ENCODE data around the gene WDR44. TPM values are rescaled to one million over a fixed set of nuclear protein-coding genes. Genes with fewer than 3 reads are reported as not detected.
A peak's percentile ranks its signal among the peaks of the same experiment; 100 is the strongest.
"Not testable (repeated sequence)": the region's sequence is repeated elsewhere in the genome, so short reads cannot be mapped to it uniquely, and the experiment has no call there.

Gene WDR44
- total RNA-seq, 1 donor from 2014 or later, result 19.9 TPM

GRCh38 chrX:118360429-118361125 lies 14.7 kb downstream of the WDR44 start:
- DNase-seq (ENCODE audit: low read depth), result peak; percentile 87

DNA sequence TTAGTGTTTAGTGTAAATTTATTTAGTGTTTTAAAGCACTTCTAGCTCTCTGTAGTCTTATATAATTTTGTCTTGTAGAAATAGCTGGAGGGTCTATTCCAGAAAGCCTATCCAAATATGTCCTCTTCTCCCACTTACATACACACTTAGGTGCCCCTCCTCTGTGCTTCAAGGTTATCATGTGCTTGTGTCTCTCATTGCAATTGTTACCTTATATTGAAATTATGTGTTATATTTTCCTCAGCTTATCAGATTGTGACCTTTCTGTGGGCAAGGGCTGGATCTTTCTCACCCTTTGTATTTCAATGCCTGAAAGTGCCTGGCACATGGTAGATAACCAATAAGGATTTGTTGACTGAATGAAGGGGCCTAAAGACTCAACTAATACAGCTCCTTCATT lies 18.4 kb downstream of the WDR44 start:
- DNase-seq (ENCODE audit: low read depth), result no peak

DNA sequence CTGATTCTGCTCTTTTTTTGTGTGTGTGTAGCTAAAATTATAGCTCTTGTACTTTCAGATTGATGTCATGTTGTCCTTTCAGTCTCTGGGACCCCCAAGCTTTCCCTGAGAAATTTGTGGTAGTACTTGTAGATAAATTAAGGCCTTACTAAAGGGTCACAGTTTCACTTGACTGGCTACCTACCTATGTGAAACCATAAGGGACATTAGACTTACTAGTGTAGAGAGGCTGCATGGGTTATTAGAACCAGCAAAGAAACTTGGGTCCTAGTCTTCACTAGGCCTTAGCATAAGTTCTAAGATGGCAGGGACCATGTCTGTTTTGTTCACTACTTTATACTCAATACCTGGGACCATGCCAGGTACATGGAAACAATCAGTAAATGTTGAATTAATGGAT lies 21.4 kb downstream of the WDR44 start:
- no peak for DNase-seq (ENCODE audit: low read depth)

- no peak for DNase-seq (ENCODE audit: low read depth)
Measured at GRCh38 chrX:118368398-118368797, 22.5 kb downstream of the WDR44 start.

GRCh38 chrX:118370921-118371624 lies 25.2 kb downstream of the WDR44 start:
- DNase-seq (ENCODE audit: low read depth), result no peak

- peak; percentile 37 for DNase-seq (ENCODE audit: low read depth)
Measured at GRCh38 chrX:118373538-118373937, 27.6 kb downstream of the WDR44 start.

GRCh38 chrX:118383120-118383519 lies 37.2 kb downstream of the WDR44 start:
- peak; percentile 63 for DNase-seq (ENCODE audit: low read depth)

DNA sequence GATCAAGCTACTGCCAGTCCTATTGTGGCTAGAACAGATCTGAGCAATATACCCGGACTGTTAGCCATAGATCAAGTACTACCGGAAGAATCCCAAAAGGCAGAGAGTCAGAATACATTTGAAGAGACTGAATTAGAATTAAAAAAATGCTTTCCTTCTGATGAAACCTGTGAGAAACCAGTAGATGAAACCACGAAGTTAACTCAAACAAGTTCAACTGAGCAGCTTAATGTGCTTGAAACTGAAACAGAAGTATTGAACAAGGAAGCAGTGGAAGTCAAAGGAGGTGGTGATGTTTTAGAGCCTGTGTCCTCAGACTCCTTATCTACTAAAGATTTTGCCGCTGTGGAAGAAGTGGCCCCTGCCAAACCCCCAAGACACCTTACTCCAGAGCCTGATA lies 46.8 kb downstream of the WDR44 start:
- peak; percentile 9 for DNase-seq (ENCODE audit: low read depth)

GRCh38 chrX:118396113-118396512 lies 50.2 kb downstream of the WDR44 start:
- no peak for DNase-seq (ENCODE audit: low read depth)

DNA sequence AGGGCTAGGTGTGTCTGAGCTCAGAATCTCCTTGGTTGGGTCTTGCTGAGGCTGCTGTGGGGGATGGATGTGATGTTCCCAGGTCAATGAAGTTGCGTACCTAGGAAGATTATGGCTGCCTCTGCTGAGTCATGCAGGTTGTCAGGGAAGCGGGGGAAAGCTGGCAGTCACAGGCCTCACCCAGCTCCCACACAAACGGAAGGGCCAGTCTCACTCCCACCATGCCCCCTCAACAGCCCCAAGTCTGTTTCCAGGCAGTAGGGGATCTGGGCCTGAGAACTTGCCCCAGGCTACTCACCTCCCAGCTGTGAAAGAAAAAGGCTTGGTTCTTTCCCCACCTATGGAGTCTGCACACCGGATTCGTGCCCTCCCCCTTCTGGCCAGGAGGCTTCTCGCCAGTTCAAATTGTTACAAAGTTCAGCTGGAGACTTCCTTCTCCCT lies 72.9 kb downstream of the WDR44 start:
- no peak for DNase-seq (ENCODE audit: low read depth)

DNA sequence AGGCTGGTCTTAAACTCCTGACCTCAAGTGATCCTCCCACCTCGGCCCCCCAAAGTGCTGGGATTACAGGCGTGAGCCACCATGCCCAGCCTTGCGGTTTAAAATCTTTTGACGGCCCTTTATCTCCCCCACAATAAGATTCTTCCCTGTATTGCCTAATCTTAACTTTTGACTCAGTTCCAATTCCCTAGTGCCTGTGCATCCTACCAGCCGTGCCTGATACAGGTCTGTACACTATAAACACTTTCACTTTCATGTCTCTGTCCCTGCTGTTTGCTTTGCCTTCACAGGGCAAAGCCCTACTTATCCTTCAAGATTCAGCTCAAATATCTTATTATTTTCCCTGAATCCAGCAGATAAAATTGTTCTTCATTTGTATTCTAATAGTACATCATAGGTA lies 74.6 kb downstream of the WDR44 start:
- DNase-seq (ENCODE audit: low read depth), result peak; percentile 56

- no peak for DNase-seq (ENCODE audit: low read depth)
Measured at GRCh38 chrX:118423558-118423957, 77.7 kb downstream of the WDR44 start.

GRCh38 chrX:118432799-118433198 lies 86.9 kb downstream of the WDR44 start:
- DNase-seq (ENCODE audit: low read depth), result no peak

DNA sequence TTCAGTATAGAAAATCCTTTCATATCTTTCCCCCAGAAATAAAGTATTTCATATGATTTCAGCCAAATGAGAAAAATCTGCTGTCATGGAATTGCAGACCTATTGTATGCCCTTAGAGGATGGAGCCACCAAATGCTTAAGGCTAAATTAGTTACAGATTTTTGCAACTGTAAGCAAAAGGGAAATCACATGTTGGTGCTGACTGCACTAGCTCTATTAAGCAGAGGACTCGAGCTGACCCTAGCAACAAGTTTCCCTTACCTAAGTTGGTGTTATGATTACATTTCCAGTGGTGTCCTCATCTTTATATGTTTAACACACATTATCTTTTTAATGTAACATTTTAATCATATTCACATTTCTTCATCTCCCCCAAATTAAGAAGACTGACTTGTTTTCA lies 91.4 kb downstream of the WDR44 start:
- peak; percentile 7 for DNase-seq (ENCODE audit: low read depth)

GRCh38 chrX:118448273-118448783 lies 102.4 kb downstream of the WDR44 start:
- no peak for DNase-seq (ENCODE audit: low read depth)

- DNase-seq (ENCODE audit: low read depth), result no peak
Measured at GRCh38 chrX:118455013-118455412, 109.1 kb downstream of the WDR44 start.

DNA sequence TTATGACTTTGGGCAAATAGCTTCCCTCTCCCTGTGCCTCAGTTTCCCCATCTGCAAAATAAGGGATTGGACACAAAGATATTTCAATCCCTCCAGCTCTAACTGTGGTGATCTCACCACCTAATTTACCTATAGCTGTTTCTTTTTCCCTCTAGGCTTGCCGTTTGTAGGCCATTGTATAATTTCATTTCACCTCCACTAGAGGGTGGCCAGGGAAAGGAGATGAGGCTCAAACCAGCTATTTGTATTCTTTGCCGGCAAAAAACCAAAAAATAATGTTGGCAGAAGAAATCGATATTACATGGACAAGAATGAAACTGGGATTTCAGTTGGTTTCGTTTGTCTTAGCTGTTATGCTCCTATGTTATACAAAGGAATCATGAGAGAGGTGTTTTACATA lies 113.6 kb downstream of the WDR44 start:
- DNase-seq (ENCODE audit: low read depth), result peak; percentile 29

- DNase-seq (ENCODE audit: low read depth), result no peak
Measured at GRCh38 chrX:118464501-118464900, 118.6 kb downstream of the WDR44 start.

GRCh38 chrX:118468122-118468521 lies 122.2 kb downstream of the WDR44 start:
- DNase-seq (ENCODE audit: low read depth), result no peak

DNA sequence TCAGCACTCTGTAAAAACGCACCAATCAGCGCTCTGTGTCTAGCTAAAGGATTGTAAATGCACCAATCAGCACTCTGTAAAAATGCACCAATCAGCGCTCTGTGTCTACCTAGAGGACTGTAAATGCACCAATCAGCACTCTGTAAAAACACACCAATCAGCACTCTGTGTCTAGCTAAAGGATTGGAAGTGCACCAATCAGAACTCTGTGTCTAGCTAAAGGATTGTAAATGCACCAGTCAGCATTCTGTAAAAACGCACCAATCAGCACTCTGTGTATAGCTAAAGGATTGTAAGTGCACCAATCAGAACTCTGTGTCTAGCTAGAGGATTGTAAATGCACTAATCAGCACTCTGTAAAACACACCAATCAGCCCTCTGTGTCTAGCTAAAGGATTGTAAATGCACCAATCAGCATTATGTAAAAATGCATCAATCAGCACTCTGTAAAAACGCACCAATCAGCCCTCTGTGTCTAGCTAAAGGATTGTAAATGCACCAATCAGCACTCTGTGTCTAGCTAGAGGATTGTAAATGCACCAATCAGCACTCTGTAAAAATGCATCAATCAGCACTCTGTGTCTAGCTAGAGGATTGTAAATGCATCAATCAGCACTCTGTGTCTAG lies 124.9 kb downstream of the WDR44 start:
- not testable (repeated sequence) for DNase-seq (ENCODE audit: low read depth)

DNA sequence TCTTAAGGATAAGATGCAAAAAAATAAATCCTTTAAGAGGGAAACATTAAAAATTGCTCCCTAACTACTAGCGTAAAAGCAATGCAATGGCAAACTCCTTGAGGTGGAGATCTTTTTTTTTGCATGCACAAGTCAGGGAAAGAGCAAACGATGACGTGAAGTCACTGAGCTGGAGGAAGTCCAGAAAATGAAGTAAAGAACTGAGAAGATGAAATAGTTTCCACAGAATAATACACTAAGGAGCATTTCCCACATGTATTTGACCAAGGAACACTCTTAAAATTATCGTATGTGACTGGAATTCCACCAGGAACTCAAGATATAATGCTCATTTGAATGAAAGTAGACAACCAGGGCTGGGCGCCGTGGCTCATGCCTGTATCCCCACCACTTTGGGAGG lies 128.7 kb downstream of the WDR44 start:
- no peak for DNase-seq (ENCODE audit: low read depth)

DNA sequence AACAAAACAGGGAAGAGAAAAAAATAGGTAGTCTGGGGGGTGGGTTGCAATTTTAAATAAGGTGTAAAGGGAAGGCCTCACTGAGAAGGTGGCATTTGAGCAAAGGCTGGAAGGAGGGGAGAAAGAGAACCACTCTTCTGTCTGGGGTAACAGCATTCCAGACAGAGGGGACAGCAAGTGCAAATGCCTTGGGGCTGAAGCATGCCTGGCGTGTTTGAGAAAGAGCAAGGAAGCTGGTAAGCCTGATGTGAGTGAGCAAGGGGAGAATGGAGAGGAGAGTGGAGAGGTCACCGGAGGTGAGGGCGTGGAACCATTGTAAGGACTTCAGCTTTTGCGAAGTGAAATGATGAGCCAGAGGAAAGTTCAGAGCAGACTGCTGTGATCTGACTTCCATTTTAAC lies 130.0 kb downstream of the WDR44 start:
- DNase-seq (ENCODE audit: low read depth), result no peak

GRCh38 chrX:118480172-118480571 lies 134.3 kb downstream of the WDR44 start:
- DNase-seq (ENCODE audit: low read depth), result no peak
